Kidney tubule cell (primary cell): Measurements from ENCODE around the gene USP36.
A peak's percentile ranks its signal among the peaks of the same experiment; 100 is the strongest.
"Not testable (repeated sequence)": the region's sequence is repeated elsewhere in the genome, so short reads cannot be mapped to it uniquely, and the experiment has no call there.

Source experiments
- DNase-seq: peaks from one replicate; pipeline ENCODE4 v3.0.0-alpha.2; 2018; ENCODE audit warnings: low spot score

The USP36 gene

DNA sequence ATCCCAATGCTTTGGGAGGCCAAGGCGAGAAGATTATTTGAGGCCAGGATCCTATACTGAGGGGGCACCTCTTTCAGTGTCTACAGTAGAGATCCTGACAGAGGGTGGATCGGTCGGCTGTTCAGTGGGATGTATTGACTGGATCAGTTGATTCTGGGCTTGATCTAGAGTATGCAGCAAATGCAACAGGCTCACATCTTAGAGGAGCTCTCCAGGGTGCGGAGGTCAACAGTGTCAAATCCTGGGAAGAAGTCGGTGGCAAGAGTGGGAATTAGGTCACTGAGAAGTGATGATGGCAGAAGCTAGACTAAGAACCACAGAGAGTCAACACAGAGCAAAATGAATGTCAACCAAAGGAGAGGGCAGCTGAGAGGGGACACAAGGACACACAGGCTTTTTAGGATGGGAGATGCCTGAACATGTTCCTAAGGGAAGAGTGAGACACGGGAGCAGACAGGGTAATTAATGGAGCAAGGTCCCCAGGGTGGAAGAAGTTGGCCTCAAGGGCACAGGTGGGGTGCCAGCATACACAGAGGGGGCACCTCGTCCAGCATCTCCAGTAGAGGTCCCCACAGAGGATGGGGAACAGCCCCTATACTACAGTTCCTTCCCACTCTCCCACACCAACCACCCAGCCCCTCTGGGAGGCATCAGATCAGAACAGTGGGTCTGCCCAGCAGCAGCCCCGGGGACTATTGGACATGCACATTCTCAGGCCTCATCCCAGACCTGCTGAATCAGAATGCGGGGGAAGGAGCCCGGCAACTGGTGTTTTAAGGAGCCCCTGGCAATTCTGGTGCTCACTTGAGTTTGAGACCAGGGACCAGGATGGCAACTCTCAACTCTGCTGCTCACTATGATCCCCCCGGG, 48.5 kb downstream of the USP36 start:
- DNase-seq = no peak

DNA sequence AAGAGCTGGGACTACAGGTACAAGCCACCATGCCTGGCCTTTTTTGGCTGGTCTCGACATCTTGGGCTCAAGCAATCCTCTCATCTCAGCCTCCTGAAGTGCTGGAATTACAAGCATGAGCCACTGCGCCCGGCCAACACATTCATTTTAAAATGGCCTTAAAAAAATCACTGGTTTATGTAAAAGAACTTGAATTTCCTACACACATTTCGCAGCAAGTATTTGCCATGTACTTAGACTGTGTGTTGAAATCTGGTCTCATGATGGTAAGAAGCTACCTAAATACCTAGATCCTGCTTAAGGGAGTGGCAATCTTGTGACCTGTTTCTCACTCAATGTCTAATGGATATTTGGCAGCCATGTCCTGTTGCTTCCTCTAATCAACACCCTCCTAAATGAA, 50.1 kb downstream of the USP36 start:
- DNase-seq = no peak

DNA sequence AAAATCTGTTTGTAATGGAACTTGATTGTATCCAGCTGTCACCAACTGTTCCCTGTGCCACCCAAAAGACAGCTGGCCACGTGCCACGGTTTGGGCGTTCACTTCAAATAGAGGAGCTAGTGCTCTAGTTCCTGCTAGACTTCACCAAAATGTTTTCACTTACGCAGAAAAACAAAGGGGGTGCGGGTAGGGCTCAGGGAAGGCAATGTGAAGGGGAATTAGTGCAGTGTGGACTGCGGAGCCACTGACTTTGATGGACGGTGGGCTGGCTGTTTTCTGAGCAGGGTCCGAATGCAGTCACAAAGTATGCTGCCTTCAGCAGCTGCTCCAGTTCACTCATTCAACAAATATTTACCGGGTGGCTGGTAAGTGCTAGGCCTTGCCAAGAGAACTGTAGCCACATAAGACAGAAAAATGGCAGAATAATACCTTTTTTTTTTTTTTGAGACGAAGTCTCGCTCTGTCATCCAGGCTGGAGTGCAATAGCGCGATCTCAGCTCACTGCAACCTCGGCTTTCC, 50.9 kb downstream of the USP36 start:
- no peak for DNase-seq

DNA sequence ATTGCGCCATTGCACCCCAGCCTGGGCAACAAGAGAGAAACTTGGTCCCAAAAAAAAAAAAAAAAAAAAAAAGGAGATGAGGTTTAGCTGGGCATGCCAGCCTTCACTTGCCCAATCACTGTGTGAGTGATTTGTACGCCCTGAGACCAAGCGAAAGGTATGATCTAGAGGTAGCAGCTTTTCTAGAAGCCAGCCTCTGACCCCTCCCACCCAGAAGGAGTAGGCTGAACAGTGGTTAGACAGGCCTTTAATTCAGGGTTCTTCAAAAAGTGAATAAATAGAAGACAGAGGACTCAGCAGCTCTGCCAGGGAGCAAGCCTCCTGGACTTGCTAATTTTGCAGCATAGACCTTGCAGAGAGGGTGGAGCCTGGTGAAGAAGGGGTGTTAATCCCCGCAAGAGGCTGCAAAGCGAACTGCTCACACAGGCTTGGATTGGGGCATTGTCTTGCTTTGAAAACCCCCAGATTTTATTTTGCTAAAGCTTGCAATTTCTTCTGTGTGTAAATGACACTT, 51.4 kb downstream of the USP36 start:
- DNase-seq = no peak

GRCh38 chr17:78788451-78788850, 52.2 kb downstream of the USP36 start:
- DNase-seq = no peak

DNA sequence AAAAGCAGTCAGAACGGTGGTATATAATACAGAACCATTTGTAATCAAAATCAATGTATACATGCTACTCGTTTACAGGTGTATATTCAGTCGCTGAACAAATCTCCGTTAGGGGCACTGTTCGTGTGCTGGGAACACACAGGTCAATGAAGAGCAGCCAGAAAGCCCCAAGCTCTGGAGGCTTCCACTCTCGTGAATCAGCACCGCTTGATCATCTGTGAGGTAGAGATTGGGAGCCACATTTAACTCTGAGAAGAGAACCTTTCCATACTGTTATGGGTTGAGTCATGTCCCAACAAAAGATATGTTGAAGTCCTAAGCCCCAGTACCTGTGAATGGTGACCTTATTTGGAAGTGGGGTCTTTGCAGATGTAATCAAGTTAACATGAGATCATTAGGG, 53.2 kb downstream of the USP36 start:
- DNase-seq = no peak

GRCh38 chr17:78785663-78786057, 55.0 kb downstream of the USP36 start:
- DNase-seq = no peak

DNA sequence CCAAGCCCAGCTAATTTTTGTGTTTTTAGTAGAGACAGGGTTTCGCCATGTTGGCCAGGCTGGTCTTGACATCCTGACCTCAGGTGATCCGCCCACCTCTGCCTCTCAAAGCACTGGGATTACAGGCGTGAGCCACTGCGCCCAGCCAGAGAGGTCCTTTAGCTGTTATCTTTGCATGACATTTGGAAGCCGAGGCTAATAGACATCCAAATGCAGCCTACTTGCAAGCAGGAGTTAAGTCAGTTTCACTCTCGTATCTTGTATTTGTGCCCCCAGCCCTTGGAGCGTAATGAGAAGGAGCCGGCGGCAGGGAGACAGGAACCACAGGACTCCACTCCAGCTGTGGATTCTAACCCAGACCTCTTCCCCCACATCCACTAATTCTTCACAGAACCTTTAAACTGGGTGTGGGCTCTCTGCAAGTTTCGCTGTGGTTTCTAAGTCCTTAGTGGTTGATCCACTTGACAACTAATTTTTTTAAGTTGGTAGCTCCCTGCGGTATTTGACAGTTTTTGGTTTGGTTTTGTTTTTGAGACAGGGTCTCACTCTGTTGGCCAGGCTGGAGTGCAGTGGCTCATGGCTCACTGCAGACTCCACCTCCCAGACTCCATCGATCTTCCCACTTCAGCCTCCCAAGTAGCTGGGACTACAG, 55.5 kb downstream of the USP36 start:
- no peak for DNase-seq

DNA sequence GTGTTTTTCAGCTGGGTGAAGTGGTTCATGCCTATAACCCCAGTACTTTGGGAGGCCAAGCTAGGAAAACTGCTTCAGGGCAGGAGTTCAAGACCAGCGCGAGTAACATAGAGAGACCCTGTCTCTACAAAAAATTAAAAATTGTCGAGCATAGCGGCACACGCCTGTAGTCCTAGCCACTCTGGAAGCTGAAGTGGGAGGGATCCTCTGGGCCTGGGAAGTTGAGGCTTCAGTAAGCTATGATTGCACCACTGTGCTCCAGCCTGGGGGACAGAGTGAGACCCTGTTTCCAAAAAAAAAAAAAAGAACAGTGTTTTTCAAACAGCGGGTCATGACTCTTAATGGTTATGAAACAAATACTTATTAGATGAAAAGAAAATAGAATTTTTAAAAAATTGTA, 56.3 kb downstream of the USP36 start:
- no peak for DNase-seq

DNA sequence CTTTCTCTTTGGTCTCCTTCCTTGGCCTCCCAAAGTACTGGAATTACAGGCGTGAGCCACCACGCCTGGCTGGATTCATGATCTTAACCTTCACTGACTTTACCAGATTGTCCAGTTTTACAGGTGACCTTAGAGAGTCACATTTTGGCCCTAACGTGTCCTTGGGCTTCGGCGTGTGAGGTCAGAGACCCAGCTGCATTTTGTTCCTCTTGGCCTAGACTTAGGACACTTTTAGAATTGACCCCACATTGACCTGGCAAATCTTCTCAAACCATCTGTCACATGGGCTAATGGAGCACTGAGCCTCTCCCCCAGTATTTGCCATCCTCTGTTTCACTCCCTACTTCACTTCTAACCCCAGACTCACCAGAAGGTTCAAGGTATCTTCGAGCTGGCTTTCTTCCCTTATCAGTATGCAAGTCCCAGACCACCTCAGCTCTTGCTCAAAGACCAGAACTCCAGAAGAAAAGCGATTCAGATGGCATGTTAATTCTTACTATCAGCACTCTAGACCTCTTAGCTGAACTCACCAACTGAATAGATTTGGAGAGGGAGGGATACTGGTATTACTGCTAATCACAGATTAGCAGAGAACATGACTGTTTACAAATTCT, 56.8 kb downstream of the USP36 start:
- DNase-seq = no peak

- DNase-seq = no peak
These were observed 58.7 kb downstream of the USP36 start, which contains the start of gene CYTH1 for GRCh38 chr17:78781893-78782304. TSS of gene CYTH1 (minus strand) at chr17:78782273. CDS start at chr17:78782223, 50 bp downstream.

DNA sequence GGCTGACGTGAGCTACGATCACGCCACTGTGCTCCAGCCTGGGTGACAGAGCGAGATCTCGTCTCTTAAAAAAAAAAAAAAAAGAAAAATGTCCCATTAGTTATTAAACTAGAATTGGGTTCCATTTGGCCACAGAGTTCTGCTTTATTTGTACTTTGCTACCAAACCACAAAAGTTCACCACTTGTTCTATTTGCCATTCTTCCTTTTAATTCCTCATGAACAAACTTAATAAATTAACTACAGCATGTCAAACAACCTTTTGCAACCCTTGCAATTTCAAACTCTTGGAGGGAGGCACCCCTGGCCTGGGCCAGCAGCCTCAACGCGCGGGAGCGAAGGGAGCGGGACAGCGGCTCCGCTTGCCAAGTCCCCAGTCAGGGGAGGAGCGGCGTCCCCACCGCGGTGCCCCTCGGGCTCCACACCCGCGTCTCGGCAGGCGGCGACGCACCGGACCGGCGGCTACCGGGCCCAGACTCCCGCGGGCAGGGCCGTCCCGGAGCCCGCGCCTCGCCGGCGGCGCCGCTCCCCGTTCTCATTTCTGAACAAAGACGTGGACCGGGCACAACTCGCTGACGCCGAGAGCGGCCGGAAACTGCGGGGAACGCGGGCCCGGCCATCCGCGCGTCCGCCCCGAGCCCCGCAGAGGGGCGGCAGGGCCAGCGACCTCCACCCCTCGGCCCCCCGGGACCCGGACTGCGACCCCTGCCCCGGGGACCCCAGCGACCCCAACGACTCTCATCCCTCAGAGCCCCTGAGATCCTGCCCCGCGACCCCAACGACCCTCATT, 59.3 kb downstream of the USP36 start:
- peak; percentile 39 for DNase-seq

- DNase-seq = no peak
These were observed 60.3 kb downstream of the USP36 start for GRCh38 chr17:78780335-78780734.

DNA sequence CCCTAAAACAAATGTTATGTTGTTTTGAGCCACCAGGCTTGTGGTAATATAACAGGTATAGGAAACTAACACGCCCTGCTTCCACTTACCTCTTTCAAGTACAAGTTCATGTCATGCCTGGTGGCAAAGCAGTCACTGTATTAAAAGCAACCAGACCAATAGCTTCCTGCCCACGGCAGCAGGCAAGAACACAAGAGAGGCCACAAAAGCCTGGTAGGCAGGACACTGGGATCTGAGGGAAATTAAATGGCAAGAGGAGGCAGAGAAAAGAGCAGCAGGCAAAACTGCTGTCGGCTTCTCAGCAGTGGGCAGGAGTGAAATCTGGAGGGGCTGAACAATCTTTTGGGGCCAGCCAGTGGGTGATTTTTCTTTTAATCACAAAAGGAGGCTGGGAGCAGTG, 60.8 kb downstream of the USP36 start:
- peak; percentile 22 for DNase-seq

GRCh38 chr17:78779286-78779651, 61.3 kb downstream of the USP36 start:
- DNase-seq = not testable (repeated sequence)

GRCh38 chr17:78777881-78778280, 62.7 kb downstream of the USP36 start:
- no peak for DNase-seq

DNA sequence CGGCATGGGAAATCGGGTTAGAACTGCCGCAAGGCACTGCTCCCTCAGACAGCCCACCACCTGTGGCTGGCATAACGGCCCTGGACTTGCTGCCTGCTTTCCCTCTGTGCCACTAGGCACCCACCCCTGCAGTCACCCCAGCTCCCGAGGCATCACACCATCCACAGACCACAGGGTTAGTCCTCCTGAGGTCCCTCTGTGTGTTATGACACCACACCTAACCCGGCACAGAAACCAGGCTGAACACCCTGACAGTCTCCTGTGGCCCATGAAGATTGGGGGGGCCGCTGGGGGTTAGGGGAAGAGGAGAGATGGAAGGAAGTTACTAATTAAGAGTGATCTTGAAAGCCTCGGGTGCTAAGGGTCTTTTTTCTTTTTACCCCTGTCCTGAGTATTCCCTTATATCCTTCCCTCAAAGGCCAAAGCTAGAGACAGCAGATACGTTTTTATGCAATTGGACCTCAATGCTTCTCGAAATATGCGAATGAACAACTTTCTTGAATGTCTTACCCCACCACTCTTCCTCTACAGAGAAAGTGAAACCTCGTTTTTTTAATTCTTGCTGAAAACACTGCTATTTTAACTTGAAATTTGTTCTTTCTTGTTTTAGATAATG, 65.5 kb downstream of the USP36 start:
- DNase-seq = no peak

DNA sequence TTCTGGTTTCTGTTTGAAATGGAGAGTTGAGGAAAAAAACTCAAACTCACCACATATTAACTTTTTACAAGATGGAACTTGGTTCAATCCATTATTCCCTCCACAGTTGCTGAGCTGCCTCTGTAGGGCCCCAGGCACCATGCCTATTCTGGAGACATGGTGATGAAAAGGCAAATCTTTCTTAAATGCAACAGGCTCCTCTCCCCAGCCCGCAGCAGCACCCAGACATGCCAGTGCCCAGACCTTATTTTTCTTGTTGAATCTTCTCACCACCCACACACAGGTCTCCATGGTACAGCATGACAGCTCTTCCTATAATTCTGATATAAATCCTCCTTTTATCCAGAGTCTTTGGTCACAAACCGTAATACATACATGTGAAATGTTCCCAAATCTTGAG, 66.2 kb downstream of the USP36 start:
- DNase-seq = no peak

DNA sequence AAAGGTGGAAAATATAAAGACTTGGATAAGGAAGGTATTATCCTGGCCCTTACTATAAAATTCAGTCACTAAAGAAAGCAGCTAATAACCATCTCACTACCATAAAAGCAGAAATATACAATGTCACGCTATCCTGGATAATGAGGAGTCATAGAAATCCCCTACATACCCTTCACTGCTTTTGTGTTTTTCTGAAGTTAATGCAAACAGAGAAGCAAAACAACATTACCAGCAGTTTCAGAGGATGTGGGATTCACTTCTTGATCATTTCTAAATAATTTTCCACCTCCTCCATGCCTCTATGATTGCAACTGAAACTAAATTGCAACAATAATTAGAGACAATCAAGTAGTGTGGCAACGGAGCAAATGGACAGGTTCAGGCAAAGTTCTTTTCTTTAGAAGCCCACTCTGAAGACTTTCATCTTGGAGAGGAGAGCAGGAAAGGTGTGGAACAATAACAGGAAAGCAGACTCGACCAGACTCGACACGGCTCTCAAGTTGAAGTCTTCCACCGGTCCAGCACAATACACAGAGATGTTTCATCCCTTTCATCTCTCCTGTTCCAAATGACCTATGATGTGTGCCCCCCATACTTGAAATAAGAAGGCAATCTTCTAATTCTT, 68.7 kb downstream of the USP36 start:
- no peak for DNase-seq

DNA sequence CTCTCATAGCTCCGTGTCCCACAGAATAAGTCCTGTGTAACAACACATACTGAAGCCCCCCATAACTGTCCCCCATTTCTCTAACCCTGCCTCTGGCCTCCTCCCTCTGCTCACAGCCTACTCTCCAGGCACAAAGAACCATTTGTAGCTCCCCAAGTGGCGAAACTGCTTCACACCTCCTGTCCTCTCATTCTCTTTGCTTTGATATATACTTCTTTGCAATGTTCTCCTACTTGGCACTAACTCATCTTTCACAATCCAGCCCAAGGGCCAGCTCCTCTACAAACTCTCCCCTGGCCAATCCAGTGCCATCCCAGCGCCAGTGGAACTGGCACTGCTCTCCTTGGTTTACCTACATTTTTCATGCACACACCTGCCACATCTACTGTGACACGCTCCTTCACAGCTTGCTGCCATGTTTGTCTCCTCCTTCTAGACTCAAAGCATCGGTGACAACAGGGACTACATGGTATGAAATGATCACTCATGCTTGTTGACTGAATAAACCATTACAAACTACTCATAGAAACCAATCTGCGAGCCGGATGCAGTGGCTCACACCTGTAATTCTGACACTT, 71.3 kb downstream of the USP36 start:
- no peak for DNase-seq

DNA sequence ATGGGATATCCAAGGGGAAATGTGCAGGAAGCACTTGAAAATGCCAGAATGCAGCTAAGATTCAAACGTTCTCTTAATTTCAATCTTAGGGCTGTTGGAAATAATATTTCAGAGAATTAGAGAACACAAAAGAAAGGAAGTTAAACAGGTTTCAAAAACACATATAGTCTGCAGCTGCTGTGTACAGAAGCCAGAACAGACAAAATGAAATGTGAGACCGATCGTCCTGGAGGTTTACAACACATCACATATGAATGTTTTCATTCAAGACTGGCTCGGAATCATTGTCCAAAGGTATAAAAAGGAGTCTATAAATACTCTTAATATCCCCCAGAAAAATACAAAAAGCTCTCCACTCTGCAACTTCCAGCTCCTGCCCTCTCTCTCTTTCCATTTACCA, 72.8 kb downstream of the USP36 start:
- no peak for DNase-seq
